ENCODE measurements around the gene KPRP. TPM values are rescaled to one million over a fixed set of nuclear protein-coding genes. Genes with fewer than 3 reads are reported as not detected.

Gene KPRP
- total and polyA plus RNA-seq, 7 donors: 0.17 TPM; not detected in 6

DNA sequence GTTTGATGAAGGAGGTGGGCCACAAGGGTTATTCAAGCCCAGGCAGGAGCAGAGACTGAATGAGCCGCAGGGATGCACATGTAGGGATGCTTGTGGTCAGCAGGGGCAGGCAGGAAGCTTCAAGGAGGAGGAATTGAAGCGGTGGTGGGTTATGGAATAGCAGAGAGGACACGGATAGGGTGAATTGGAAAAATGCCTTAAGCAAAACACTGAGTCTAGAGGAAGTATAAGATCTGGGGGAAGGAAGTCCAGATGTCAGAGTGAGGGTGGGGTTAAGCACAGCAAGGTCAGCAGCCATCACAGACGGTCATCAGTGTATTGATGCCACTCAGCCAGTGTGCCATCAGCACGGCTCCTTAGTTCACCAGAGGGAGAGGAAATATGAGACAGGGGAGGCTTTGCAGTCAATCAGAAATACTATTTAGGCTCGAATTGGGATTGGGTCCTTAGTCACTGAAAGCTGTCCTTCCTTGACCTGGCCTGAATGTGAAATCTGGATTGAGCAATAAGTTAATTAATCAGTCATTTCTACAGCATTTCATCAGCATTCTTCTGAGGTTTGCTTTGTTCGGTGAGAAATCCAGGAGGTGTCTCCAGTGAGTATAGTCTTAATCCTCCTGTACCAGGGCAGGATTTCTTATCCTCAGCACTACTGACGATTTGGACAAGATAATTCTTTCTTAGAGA lies 11.2 kb downstream of the KPRP start:
- intact Hi-C loops (cut with DNase I): no loop called here
- 38 to 42% (median 40%) methylated on average over 8 of the region's 8 CpGs for WGBS, 3 donors
- H3K9me3 ChIP-seq: no peaks in the 10 kb centered on the region
- no peak for TF ChIP-seq CTCF (IDR thresholded peaks at IDR 0.05)
- no peaks in the 10 kb centered on the region for H3K4me1 ChIP-seq
- H3K27me3 ChIP-seq (ENCODE audit: insufficient read depth in 3 of 3, low read length in 2 of 3): peaks cover 0 to 5% (median 2%) of the 10 kb centered on the region in 3 donors
- H3K4me3 ChIP-seq: no peak overlapping the region
- no peaks in the 10 kb centered on the region for H3K36me3 ChIP-seq (ENCODE audit: insufficient read depth in 1 of 2, low read depth in 1 of 2)
- ATAC-seq (no peak), DNase-seq (no peak)
- H3K27ac ChIP-seq: no peak overlapping the region

- no peak for TF ChIP-seq CTCF (IDR thresholded peaks at IDR 0.05)
- intact Hi-C loops (cut with DNase I): no loop called here
- 51 to 78% (median 57%) methylated on average over 1 of the region's 1 CpG for whole genome bisulfite sequencing, 3 donors
These were observed 12.6 kb downstream of the KPRP start for GRCh38 chr1:152770411-152770810.

GRCh38 chr1:152774875-152775274 lies 17.1 kb downstream of the KPRP start, which contains the start of gene LCE1F:
Gene LCE1F, plus strand, starts transcription at chr1:152775140. Its CDS starts 1,232 bp downstream, at chr1:152776372.
- H3K9me3 ChIP-seq: no peaks in the 10 kb centered on the region
- no peak for TF ChIP-seq CTCF (IDR thresholded peaks at IDR 0.05)
- WGBS, 3 donors: 64 to 71% (median 65%) methylated on average over 6 of the region's 6 CpGs
- no peak for ATAC-seq
- H3K4me1 ChIP-seq: no peaks in the 10 kb centered on the region
- H3K4me3 ChIP-seq: no peak within 1 kb of the TSS
- no peak for DNase-seq
- H3K27me3 ChIP-seq (ENCODE audit: insufficient read depth in 3 of 3, low read length in 2 of 3): peaks cover 0 to 5% (median 0%) of the 10 kb centered on the region in 3 donors
- no peak within 1 kb of the TSS for H3K27ac ChIP-seq
- intact Hi-C loops (cut with DNase I): no loop called here
- no peaks in the 10 kb centered on the region for H3K36me3 ChIP-seq (ENCODE audit: insufficient read depth in 1 of 2, low read depth in 1 of 2)

More at GRCh38 chr1:152770411-152770810, 12.6 kb downstream of the KPRP start:
- Histone ChIP-seq H3K9me3 (no peaks in the 10 kb centered on the region), H3K4me1 (no peaks in the 10 kb centered on the region), H3K4me3 (no peak overlapping the region), H3K27me3 (ENCODE audit: insufficient read depth in 3 of 3, low read length in 2 of 3) (peaks cover 0 to 5% (median 2%) of the 10 kb centered on the region in 3 donors), H3K36me3 (ENCODE audit: insufficient read depth in 1 of 2, low read depth in 1 of 2) (no peaks in the 10 kb centered on the region), H3K27ac (no peak overlapping the region)
- DNase-seq (no peak), ATAC-seq (no peak)

- Histone ChIP-seq H3K27me3 (ENCODE audit: insufficient read depth in 3 of 3, low read length in 2 of 3) (peaks cover 0 to 2% (median 0%) of the 10 kb centered on the region in 3 donors), H3K9me3 (no peaks in the 10 kb centered on the region), H3K36me3 (ENCODE audit: insufficient read depth in 1 of 2, low read depth in 1 of 2) (no peaks in the 10 kb centered on the region), H3K27ac (no peak overlapping the region), H3K4me1 (no peaks in the 10 kb centered on the region), H3K4me3 (no peak overlapping the region)
- TF ChIP-seq CTCF (IDR thresholded peaks at IDR 0.05): no peak
- intact Hi-C loops (cut with DNase I): no loop called here
- 69 to 70% (median 70%) methylated on average over 11 of the region's 11 CpGs for WGBS, 3 donors
- ATAC-seq: no peak
- no peak for DNase-seq
These were observed 18.5 kb downstream of the KPRP start for GRCh38 chr1:152776361-152776760.

Data from psoas muscle (tissue), 8 donors.